GM21526 (cell line): ENCODE data around the gene FERMT2.

Source experiments
- ATAC-seq: cut with Tn5 transposase; IDR thresholded peaks from one replicate; pipeline ENCODE4 v1.9.1; 2021; ENCODE audit warnings: moderate library complexity; ENCODE audit not compliant: unreplicated experiment, low FRiP score

FERMT2 gene

GRCh38 chr14:52835122-52835903 is 115.5 kb downstream of the FERMT2 start:
- ATAC-seq, result no peak

- ATAC-seq, result no peak
Observed at GRCh38 chr14:52834440-52834842, 116.4 kb downstream of the FERMT2 start.

DNA sequence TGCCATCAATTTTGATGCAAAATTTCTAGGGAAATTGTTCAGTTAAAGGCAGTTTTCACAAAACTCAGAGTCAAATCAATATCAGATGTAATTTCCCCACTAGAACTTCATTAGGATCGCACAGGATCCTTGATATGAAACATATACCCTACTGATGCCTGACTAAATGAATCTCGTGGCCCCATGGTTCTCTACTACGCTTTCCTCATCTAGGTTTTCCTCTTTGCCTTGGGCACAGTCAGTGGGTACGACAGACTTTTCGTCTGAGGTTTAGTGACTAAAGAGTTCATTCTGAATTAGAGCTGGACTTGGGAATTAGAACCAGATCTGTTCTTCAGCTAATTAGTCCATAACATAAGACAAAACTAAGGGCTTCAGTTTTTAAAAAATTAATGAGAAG is 117.0 kb downstream of the FERMT2 start:
- ATAC-seq, result no peak

GRCh38 chr14:52829527-52830185 is 121.2 kb downstream of the FERMT2 start:
- no peak for ATAC-seq

DNA sequence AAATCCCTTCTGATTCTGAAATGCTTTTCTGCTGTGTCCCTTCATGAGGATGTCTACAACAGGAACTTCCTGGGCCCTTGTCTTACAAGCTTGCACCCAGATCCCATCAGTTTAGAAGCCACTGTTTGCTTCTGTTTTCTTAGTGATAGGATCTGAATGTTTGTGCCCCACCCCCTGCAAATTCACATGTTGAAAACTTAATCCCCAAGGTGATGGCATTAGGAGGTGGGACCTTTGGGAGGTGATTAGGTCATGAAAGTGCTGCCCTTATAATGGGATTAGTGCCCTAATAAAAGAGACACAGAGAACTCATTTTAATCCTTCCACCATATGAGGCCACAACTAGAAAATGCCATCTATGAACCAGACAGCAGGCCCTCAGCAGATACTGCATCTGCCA is 123.4 kb downstream of the FERMT2 start:
- no peak for ATAC-seq

- no peak for ATAC-seq
Observed at GRCh38 chr14:52825085-52825484, 125.8 kb downstream of the FERMT2 start.

- no peak for ATAC-seq
Observed at GRCh38 chr14:52824462-52824861, 126.4 kb downstream of the FERMT2 start.

DNA sequence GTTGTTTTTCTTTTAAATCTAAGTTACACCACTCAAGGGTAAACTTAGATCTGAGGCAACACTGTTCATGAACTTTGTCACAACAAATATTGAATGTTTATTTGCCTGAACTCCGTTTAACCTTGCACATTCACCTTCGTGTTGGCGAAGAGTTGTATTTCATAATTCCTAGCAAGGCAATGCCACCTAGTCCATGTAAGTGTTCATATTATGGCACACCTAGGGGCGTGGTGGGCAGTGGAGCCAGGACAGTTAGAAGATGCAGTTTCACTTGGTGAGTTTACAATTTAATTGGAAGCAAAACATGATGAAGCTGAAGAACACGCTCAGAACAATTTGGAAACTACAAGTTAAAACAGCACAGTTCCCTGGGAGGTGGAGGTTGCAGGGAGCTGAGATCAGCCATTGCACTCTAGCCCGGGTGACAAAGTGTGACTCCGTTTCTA is 129.0 kb downstream of the FERMT2 start:
- no peak for ATAC-seq

- no peak for ATAC-seq
Observed at GRCh38 chr14:52808101-52808500, 142.7 kb downstream of the FERMT2 start.
